ENCODE results near the gene ZNF511. TPM values are rescaled to one million over a fixed set of nuclear protein-coding genes. Genes with fewer than 3 reads are reported as not detected.
A peak's percentile ranks its signal among the peaks of the same experiment; 100 is the strongest.

Gene ZNF511
- total and polyA plus RNA-seq, 9 of the 15 experiments (the other 6 are each of a cell fraction or from before 2014, with no cell fraction given), result 0.61 to 69.3 (median 40.1) TPM

GRCh38 chr10:133336577-133337369, 28.1 kb downstream of the ZNF511 start, which contains the start of gene CALY:
TSS of gene CALY (minus strand) at chr10:133336896. CDS start at chr10:133328989, 7,907 bp downstream.
- Histone ChIP-seq H3K27ac (ENCODE audit: extremely low read depth, low read depth, low read length) (no peak within 1 kb of the TSS), H4K20me1 (replicated peaks; ENCODE audit: control insufficient read depth, insufficient read depth, low read length) (no peaks in the 10 kb centered on the region), H3K79me2 (ENCODE audit: control insufficient read depth, insufficient read depth, low read length) (no peaks in the 10 kb centered on the region), H2AFZ (ENCODE audit: low read depth, low read length) (no peak within 1 kb of the TSS), H3K4me2 (ENCODE audit: insufficient read depth, low read length) (no peak within 1 kb of the TSS), H3K9me3 (replicated peaks; ENCODE audit: control insufficient read depth, insufficient read depth, low read depth, low read length) (no peaks in the 10 kb centered on the region), H3K9ac (ENCODE audit: insufficient read depth in 1 of 2, low read depth in 2 of 2, low read length in 2 of 2) (no peak within 1 kb of the TSS), H3K27me3 (ENCODE audit: control insufficient read depth in 2 of 2, insufficient read depth in 2 of 2, low read length in 2 of 2) (peaks cover 6 to 10% of the 10 kb centered on the region in 2 experiments; a peak in 4 of 5 replicates), H3K9me1 (ENCODE audit: control insufficient read depth, insufficient read depth, low read length) (no peaks in the 10 kb centered on the region), H3K4me3 (no peak within 1 kb of the TSS), H3K36me3 (ENCODE audit: control insufficient read depth, insufficient read depth, low read length) (no peaks in the 10 kb centered on the region), H3K4me1 (replicated peaks in 1 of 2; ENCODE audit: control insufficient read depth in 2 of 2, insufficient read depth in 2 of 2, low read length in 2 of 2) (peaks cover 0 to 26% of the 10 kb centered on the region in 2 experiments; a peak in 2 of 5 replicates)
- BruUV-seq (replicated peaks), result no TSS peak
- CTCF ChIA-PET (ENCODE audit: low intra/inter-chr PET ratio), result no interaction called here
- ATAC-seq, result peak; percentile 81
- POLR2A ChIA-PET, result interaction anchor here (1.0 kb wide), 1 partner anchor 15 kb away, joined by 4 read pairs; no protein-coding TSS in a partner anchor
- 3% methylated on average over 20 of the region's 63 CpGs for WGBS (ENCODE audit: insufficient coverage, low coverage, missing lambda C conversion rate)
- intact Hi-C loops (cut with micrococcal nuclease) (no loop called here), in situ Hi-C loops (cut with MboI) (no loop called here)
- no peak for FAIRE-seq
- DNase-seq (ENCODE audit: extremely low read depth in 1 of 4, low spot score in 3 of 4), result peak; percentile 53 to 78 (median 74)
- TF ChIP-seq KLF16 (IDR thresholded peaks at IDR 0.05), result no peak
- peak; percentile 84 to 86 for TF ChIP-seq NRF1 (conservative IDR thresholded peaks at IDR 0.05 in 1 of 2, IDR thresholded peaks at IDR 0.05 in 1 of 2)
- no peak for TF ChIP-seq ZNF655 (CRISPR knock-in tag; IDR thresholded peaks at IDR 0.05)
- TF ChIP-seq EGR1 (conservative IDR thresholded peaks at IDR 0.05), result 0 out of 2 replicates have a peak, but pooled peaks have one; percentile 10
- TF ChIP-seq ZNF511 (CRISPR knock-in tag; IDR thresholded peaks at IDR 0.05), result no peak
- TF ChIP-seq ZNF347 (CRISPR knock-in tag; IDR thresholded peaks at IDR 0.05; ENCODE audit: low read depth), result no peak
- no peak for TF ChIP-seq MXI1 (IDR thresholded peaks at IDR 0.05; ENCODE audit: low read depth, low read length)
- TF ChIP-seq ZNF263 (CRISPR knock-in tag; IDR thresholded peaks at IDR 0.05; ENCODE audit: borderline replicate concordance), result 0 out of 2 replicates have a peak, but pooled peaks have one; percentile 20
- no peak for TF ChIP-seq ARID4B (CRISPR knock-in tag; IDR thresholded peaks at IDR 0.05)
- no peak for TF ChIP-seq HNRNPL (IDR thresholded peaks at IDR 0.05; ENCODE audit: low read depth, low read length)
- TF ChIP-seq, protein P1, sequence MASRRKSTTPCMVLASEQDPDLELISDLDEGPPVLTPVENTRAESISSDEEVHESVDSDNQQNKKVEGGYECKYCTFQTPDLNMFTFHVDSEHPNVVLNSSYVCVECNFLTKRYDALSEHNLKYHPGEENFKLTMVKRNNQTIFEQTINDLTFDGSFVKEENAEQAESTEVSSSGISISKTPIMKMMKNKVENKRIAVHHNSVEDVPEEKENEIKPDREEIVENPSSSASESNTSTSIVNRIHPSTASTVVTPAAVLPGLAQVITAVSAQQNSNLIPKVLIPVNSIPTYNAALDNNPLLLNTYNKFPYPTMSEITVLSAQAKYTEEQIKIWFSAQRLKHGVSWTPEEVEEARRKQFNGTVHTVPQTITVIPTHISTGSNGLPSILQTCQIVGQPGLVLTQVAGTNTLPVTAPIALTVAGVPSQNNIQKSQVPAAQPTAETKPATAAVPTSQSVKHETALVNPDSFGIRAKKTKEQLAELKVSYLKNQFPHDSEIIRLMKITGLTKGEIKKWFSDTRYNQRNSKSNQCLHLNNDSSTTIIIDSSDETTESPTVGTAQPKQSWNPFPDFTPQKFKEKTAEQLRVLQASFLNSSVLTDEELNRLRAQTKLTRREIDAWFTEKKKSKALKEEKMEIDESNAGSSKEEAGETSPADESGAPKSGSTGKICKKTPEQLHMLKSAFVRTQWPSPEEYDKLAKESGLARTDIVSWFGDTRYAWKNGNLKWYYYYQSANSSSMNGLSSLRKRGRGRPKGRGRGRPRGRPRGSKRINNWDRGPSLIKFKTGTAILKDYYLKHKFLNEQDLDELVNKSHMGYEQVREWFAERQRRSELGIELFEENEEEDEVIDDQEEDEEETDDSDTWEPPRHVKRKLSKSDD (conservative IDR thresholded peaks at IDR 0.05; ENCODE audit: low read length), result no peak
- TF ChIP-seq BHLHE40 (IDR thresholded peaks at IDR 0.05; ENCODE audit: low read length), result no peak
- TF ChIP-seq NFYB (IDR thresholded peaks at IDR 0.05; ENCODE audit: extremely low read depth, insufficient read length), result no peak

Measured in K562 (cell line).